ENCODE measurements around the gene GNB4.

GRCh38 chr3:179428876-179429548 is 22.3 kb downstream of the GNB4 start:
- TF ChIP-seq, protein P1, sequence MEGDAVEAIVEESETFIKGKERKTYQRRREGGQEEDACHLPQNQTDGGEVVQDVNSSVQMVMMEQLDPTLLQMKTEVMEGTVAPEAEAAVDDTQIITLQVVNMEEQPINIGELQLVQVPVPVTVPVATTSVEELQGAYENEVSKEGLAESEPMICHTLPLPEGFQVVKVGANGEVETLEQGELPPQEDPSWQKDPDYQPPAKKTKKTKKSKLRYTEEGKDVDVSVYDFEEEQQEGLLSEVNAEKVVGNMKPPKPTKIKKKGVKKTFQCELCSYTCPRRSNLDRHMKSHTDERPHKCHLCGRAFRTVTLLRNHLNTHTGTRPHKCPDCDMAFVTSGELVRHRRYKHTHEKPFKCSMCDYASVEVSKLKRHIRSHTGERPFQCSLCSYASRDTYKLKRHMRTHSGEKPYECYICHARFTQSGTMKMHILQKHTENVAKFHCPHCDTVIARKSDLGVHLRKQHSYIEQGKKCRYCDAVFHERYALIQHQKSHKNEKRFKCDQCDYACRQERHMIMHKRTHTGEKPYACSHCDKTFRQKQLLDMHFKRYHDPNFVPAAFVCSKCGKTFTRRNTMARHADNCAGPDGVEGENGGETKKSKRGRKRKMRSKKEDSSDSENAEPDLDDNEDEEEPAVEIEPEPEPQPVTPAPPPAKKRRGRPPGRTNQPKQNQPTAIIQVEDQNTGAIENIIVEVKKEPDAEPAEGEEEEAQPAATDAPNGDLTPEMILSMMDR (IDR thresholded peaks at IDR 0.05): no peak
- no peak for TF ChIP-seq POLR2A (IDR thresholded peaks at IDR 0.05)
- no peak for TF ChIP-seq EP300 (IDR thresholded peaks at IDR 0.05)
- TF ChIP-seq POLR2AphosphoS5 (IDR thresholded peaks at IDR 0.05): no peak
